AML-193 (cell line): ENCODE data around the gene ECE1.
"Not testable (repeated sequence)": the region's sequence is repeated elsewhere in the genome, so short reads cannot be mapped to it uniquely, and the experiment has no call there.

Source experiments
- DNase-seq, 2 experiments: peaks; one replicate each; lab custom pipeline; 2025; lab: John Stamatoyannopoulos, UW

The ECE1 gene

DNA sequence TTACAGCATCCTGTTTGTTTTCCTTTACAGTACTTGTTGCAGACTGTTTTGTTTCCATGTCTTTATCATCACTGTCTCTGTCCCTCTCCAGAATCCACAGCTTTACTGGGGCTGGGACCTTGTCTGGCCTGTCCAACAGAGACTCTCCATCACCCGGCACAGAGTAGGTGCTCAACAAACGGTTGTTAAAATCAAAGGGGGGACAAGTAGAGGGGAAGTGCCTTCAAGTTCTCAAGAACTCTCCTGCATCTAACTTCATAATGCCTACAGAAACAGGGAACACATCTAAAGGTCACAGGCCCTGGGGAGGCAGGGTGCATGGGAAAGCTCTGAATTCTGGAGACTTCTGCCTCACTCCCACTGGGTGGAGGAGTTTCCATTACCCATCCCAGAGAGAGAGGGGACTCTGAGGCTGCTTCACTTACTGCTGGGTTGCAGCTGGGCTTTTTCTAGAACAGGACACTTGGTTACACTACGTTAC lies 2.3 kb upstream of the ECE1 start:
- DNase-seq: no peak

DNA sequence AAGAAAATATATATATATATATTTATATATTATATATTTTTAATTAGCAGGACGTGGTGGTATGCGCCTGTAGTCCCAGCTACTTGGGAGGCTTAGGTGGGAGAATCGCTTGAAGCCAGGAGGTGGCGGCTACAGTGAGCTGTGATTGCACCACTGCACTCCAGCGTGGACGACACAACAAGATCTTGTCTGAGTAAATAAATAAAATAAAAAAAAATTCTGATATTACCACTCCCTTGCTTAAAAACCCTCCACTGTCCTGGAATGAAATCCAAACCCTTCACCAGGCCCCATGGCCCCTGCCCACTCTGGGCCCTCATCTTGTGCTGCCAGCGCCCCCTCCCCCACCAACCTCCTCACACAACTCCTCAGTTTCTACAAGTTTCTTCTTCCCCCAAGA lies 1.7 kb upstream of the ECE1 start:
- DNase-seq: no peak

DNA sequence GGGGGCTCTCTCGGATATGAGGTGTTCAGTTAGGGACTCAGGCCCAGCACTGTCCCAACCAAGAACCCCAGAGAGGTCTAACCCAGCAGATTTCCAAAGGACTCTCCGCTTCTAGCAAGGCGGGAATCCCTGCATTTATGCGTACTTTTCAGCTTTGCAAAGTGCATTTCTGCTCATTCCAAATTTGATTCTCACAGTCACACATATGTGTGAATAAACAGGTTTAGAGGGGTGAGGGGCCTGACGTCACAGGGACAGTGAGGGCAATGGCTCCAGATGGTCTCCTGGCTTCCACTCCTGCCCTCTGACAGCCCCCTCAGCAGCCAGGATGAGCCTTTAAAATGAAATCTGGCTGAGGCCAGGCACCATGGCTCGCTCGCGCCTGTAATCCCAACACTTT lies 921 bp upstream of the ECE1 start:
- no peak for DNase-seq

DNA sequence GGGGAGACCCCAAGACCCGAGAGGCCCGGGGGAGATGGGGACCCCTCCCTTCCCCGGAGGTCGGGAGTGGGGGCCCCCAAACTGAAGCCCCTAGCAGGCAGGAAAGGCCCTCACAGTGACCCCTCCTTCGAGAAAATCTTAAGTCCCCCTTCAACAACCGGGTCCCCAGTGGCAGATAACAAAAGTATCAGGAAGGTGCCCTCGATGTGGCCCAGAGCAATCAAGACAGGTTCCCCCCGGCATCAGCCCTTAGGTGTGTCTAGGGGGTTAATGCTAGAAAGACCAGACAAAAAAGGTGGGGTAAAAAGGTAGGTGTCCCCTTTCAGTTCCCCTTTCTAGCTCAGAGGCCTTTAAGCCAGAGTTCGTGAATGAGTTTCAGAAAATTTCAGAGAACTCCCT lies 282 bp upstream of the ECE1 start:
- no peak for DNase-seq

DNA sequence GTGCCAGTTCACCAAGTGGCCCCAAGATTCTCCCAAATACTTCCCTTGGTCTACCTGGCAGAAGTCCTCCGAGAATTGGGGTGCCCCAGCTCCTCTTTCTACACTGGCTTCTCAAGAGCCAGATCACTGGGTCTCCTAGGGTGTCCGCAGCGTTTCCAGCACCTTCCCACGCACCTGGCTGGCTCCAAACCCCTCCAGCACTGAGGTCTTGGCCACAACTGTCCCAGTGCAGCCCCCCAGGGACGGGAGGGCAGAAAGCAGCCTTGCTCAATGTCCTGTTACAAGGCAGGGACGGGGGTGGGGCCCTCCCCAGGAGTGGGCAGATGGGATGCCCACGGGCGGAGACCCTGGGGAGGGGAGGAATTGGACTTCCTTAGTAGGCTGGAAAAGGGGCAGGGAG lies 1.1 kb downstream of the ECE1 start:
- no peak for DNase-seq

DNA sequence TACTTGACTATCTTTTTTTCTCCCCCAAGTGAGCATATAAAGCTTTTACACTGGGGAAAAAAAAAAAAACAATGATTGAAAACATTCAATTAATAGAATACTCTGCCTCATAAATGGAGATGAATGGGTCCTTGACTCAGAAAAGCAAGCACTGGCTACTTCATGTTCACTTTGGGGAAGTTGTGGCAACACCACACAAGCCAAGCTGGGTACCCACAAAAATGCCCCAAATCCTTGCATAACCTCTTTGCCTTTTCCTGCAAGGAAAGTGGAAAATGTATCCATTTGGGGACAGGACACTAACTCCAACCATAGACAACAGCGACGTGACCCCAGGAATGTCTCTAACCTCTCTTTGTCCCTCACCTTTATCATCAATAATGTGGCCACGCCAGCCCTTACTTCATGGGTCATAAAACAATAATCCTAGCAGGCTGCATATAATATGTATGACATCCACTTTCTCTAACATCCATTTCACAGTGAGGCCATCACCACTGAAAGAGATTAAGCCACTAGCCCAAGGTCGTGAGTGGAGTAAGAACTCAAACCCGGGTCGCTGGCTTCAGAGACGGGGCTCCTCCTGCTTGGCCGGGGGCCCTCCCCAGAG lies 2.3 kb downstream of the ECE1 start:
- peak; percentile 23 to 36 for DNase-seq

DNA sequence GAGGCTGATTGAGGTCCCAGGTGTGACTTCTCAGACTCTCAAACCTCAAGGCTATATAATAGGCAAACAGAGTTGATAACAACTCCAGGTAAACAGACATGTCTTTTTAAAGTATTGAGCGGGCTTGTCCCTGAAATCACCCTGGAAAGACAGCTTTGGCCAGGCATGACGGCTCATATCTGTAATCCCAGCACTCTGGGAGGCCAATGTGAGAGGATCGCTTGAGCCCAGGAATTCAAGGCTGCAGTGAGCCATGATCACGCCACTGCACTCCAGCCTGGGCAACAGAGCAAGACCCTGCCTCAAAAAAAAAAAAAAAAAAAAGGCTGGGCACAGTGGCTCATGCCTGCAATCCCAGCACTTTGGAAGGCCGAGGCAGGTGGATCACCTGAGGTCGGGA lies 4.9 kb downstream of the ECE1 start:
- DNase-seq: not testable (repeated sequence)

DNA sequence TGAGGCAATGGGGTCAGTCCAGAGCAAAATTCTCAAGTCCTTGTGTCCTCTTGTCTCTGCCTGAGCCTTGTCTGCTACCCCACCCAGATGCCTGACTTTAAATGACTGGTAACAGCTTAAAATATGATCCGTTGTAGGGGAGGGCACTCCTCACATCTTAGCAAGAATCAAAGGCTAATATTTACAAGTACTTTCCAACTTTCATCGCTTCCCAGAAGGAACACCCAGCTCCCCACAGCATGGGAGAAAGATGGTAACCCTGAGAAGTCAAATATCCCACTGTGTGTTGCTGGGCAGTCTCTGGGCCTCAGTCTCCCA lies 5.2 kb downstream of the ECE1 start:
- DNase-seq: no peak

DNA sequence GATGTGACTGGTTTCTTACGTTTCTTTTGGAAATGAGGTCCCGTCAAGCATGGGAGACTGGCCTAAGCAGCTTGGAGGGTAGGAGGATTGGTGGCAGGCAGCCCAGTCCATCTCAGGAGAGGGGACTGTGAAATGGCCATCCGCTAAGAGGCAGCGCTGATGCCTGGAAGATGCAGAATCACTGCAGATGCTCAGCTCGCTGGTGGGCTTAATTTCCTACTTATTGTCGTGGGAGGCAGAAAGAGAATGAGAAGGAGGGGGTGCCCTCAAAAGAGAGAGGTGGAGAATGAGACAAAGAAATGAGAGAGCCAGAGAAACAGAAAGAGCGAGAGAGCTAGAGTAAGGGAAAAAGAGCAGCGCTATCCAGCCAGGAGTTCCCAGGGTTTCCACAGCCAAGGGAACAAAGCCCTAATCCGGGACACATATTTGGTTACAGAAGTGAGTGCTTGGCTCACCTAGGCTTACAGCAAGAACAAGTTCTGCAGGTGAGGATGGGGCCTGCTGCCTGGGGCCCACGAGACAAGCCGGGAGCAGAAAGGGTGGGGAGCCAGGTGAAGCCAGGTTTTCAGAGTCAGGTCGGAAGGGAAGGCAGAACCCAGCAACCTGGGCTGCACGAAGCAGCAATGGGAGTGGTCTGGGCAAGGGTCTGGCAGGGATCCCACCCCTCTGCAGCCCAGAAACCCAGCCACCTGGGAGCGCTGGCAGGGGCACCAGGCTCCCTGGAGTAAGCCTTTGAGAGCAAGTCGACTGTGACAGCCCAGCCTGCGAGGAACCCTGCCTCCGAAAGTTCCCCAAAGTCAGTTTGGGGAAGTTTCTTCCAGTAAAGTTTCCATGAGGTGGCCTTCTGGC lies 5.8 kb downstream of the ECE1 start:
- DNase-seq: no peak

DNA sequence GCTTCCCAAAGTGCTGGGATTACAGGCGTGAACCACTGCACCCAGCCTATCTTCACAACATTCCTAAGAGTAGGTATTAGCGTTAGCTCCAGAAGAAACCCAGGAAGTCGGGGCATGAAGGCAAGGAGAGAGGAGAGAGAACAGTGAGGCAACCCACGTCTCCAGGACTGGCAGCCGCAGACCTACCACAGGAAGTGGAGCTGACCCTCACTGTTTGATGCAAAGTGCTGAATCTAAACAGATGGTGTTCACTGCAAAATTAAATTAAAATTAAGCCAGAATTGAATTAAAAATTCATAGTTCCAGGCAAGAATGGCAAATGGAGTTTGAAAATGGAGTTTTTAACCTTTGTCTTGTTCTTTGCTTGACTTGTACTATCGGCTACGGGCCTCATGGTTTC lies 6.7 kb downstream of the ECE1 start:
- no peak for DNase-seq

DNA sequence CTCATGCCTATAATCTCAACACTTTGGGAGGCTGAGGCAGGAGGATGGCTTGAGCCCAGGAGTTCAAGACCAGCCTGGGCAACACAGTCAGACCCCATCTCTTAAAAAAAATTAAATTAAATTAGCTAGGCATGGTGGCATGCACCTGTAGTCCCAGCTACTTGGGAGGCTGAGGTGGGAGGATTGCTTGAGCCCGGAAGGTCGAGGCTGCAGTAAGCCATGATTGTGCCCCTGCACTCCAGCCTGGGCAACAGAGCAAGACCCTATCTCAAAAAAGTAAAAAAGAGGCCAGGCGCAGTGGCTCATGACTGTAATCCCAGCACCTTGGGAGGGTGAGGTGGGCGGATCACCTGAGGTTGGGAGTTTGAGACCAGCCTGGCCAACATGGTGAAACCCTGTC lies 8.2 kb downstream of the ECE1 start:
- DNase-seq: not testable (repeated sequence)

DNA sequence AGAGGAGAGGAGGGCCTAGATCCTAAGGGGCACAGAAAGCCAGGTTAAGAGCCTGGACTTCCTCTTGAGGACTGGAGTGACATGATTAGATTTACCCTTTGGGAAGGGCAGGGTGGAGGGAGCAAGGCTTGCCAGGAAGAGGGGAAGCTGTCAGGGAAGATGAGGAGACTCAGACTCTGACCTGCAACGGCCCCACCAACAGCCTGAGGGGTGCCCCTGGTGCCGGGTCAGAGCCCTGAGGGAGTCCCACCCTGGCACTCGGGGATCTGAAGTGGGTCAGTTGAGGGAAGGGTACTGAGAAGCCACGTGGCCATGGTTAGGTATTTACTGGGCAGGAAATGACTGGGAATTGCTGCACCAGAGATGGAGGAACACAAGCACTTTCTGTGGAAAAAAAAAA lies 9.8 kb downstream of the ECE1 start:
- DNase-seq: no peak

DNA sequence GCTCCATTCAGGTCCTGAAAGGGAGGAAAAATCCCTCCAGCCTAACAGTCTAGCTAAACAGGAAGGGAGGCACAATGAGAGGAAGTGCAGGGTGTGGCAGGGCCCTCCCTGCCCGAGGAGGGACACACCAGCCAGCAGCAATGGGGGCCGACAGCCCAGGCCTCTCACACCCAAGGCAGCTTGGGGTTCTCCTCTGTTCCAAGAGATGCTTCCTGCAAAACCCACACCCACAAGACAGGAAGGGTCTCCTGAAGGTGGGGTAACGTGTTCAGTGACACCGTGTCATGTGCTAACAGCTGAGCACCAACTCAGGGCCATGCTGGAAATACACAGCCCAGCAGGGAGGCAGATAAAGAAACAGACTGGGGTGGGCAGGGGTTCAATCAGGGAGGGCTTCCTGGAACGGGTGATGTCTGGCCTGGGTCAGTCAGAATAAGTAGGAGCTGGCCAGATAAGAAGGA lies 10.2 kb downstream of the ECE1 start:
- DNase-seq: no peak

DNA sequence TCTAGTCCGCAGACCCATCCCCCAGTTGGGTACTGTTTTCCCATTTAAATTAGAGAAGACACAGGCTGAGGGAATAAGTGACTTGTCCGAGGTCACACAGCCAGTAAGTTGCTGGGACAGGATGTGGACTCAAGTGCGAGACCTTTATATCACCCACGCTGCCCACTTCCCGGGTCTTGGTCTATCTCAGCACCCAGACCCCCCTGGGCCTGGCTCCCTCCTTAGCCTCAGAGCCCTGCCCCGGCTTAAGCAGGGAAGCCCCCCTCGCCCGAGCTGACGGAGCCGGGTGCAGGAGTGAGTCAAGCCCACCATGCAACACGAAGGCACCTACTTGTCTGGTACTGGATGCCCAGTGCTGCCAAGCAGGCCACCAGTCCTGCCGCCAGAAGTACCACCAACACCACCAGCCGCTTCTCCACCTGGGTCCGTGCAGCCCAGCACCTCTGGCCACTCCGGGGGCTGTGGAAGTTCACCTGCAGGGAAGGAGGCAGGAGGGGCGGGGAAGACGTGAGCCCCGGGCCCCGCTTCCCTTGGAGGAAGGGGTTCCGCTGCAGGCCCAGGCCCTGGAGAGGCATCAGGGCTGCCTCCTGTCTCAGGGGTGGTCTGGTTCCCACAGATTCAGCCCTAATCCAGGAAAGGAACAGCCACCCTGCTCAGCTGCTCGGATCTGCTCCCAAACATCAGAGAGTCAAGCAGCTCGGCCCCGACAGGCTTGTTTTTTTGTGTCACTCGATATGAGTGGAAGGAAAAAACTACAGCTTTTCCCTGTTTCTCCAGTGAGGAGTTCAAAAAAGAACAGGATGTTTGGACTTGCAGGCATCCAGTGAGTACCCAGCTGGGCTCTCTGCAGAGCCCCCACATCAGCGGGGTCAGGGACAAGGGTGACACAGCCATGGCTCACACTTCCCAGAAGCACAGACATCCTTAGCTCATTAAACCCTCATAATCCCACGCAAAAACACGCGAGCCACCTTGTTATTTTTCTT lies 11.1 kb downstream of the ECE1 start:
- no peak for DNase-seq

DNA sequence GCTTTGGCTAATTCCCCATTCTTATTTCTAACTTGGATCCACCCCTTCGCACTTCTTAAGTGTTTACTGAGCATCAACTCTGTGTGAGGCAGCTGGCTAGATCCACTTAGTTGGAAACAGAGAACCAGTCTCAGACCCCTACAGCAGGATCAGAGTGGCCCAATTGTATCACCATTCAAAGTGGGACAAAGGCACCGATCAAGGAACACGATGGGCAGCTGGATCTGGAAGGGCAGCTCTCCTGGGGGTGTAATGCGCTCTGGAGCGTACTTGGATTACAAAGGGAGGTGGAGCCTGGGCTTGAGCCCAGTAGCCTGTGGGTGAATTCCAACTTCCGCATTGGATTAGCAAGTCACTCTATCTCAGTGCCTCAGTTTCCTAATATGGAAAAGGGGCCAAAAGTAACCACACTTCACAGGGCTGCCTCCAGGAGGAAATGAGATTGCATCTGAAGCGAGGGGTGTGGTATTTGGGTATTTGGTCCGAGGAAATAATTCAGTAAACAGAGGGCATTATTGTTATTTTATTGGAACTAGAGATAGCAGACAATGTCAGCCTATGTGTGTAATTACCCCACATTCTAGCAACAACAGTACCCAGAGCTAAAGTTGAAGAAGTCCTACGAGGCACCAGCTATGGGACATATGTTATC lies 11.9 kb downstream of the ECE1 start:
- no peak for DNase-seq

DNA sequence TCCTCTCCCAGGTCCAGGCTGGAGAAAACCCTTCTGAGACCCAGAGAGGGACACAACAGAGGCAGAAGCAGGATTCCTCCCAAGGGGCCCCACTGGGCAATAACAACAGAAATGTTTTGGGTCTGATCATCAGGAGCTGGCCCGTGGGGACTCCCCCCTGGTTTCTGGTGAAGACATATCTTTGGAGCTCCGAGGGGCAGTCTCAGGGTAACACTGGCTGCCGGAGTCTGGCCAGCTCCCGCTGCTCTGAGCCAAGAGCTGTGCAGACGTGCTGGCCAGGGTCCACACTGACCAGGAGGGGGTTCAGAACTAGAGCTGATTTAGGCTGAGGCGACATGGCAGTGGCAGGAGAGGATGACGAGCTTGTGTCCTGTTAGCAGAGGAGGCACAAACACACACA lies 13.1 kb downstream of the ECE1 start:
- no peak for DNase-seq

DNA sequence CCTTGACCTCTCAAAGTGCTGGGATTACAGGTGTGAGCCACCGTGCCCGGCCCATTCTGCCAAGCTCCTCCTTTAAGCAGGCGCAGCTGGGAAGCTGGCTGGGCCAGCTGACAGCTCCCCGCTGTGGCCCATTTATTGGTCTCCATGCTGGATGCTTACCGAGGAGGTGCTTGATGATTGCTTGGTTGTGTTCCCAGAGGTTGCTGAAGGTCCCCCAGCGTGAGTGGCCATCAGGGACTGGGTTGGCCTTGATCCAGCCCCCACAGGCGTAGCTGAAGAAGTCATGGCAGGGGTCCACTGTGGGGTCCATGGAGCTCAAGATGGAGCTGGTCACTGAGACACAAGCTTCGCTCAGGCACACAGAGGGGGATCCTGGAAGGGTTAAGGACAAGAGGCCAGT lies 17.7 kb downstream of the ECE1 start:
- no peak for DNase-seq

DNA sequence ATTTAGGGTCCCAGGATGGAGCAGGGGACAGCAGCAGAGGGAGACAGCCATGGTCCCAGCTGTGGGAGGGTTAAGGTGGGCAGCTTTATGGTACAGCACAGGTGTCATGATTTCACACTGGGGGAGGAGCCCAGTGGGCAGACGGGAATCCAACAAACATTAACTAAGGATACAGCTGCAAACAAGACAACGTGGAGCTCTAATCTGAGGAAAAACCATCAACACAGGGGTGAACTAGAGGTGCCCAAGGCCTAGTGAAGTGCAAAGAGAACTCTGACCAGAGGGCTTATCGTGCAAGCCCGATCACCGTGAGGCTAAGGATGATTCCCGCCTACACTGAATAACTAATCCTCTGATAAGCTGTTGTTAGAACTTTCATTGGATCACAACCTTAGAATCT lies 18.7 kb downstream of the ECE1 start:
- no peak for DNase-seq

DNA sequence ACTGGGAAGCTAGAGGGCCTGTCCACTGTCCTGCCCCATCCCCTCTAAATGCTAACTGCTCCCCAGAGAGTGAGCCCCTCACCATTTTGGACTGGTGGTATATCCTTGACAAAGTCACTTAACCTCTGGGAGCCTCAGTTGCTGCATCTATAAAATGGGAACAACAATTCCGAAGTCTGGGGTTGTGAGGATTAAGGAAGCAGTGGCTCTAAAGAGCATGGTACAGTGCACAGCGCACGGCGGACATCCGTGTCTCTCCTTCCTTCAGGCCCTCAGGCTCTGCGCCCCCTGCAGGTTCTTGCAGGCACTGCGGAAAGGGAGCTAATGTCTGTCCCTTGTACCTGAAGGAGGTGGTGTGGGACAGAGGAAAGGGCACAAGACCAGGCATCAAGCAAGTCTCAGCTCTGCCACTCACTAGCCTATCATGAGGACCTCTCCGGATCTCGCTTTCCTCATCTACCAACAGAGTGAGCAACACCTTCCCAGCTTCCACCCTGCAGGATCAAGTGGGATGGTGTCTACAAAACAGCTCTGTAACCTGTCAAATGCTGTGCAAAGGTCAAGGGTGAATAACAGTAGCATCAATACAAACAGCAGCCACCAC lies 20.1 kb downstream of the ECE1 start:
- DNase-seq: peak; percentile 9 to 36

DNA sequence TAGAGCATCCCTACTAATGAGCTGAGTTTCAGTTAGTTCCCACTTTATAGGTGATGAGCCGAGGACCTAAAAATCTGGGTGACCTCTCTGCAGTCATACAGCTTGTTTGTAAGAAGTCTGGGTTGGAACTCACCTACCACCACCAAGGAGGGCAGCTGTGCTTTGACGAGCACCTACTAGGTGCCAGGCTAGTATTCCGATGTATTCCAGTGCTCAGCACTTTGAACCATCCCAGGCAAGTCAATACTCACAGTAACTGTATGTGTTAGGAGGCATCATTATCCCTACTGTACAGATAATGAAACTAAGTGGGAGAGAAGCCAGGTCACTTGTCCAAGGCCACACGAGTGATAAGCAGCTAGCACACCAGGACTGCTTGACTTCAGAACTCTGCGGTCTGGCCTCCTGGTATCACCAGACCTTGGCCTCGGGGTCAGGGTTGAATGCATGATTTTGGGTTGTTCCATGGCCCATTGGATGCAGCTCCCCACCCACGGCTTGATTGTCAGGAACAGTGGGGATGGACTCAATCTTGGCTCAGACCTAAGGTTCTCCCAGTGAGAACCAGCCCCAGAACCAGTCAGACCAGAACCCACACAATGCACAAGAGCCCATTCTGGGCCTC lies 20.7 kb downstream of the ECE1 start:
- no peak for DNase-seq
